MM.1S (cell line): ENCODE data around the gene TNFRSF13B.

ENCODE experiments used
- DNase-seq: peaks from one replicate; pipeline ENCODE4 v3.0.0-alpha.2; 2015
- H2AFZ ChIP-seq: fragments of 300-600 bp; sonication (generic); 2 replicates; pipeline ENCODE4 v1.6.0; 2016; ENCODE audit warnings: antibody characterized with exemption, low read length
- H3F3A ChIP-seq: fragments of 300-600 bp; sonication (generic); 2 replicates; pipeline ENCODE4 v1.6.1; 2016; ENCODE audit warnings: mild to moderate bottlenecking, antibody characterized with exemption, low read length, moderate library complexity, mixed read lengths; ENCODE audit not compliant: insufficient read depth
- H3K27ac ChIP-seq: fragments of 300-600 bp; sonication (generic); 2 replicates; pipeline ENCODE4 v1.5.1; 2016; ENCODE audit warnings: mild to moderate bottlenecking, low read length
- H3K27me3 ChIP-seq: fragments of 300-600 bp; sonication (generic); replicated peaks from 2 replicates; pipeline ENCODE4 v1.6.0; 2016; ENCODE audit warnings: low read length; ENCODE audit not compliant: insufficient read depth
- H3K36me3 ChIP-seq: fragments of 300-600 bp; sonication (generic); replicated peaks from 2 replicates; pipeline ENCODE4 v1.6.1; 2016; ENCODE audit warnings: mild to moderate bottlenecking, low read length, mixed read lengths; ENCODE audit not compliant: insufficient read depth
- H3K4me1 ChIP-seq: fragments of 300-600 bp; sonication (generic); 2 replicates; pipeline ENCODE4 v1.6.1; 2016; ENCODE audit warnings: low read length, mixed read lengths
- H3K4me2 ChIP-seq: fragments of 300-600 bp; sonication (generic); 2 replicates; pipeline ENCODE4 v1.6.0; 2016; ENCODE audit warnings: low read depth, low read length
- H3K4me3 ChIP-seq: fragments of 300-600 bp; sonication (generic); 2 replicates; pipeline ENCODE4 v1.5.1; 2016; ENCODE audit warnings: low read length, mixed read lengths
- H3K79me2 ChIP-seq: fragments of 300-600 bp; sonication (generic); 2 replicates; pipeline ENCODE4 v1.6.1; 2016; ENCODE audit warnings: mixed run types, low read length, mixed read lengths
- H3K9ac ChIP-seq: fragments of 300-600 bp; sonication (generic); 2 replicates; pipeline ENCODE4 v1.6.1; 2016; ENCODE audit warnings: low read length, mixed read lengths
- H3K9me2 ChIP-seq: fragments of 300-600 bp; sonication (generic); replicated peaks from 2 replicates; pipeline ENCODE4 v1.6.1; 2016; ENCODE audit warnings: mild to moderate bottlenecking, low read length, mixed read lengths; ENCODE audit not compliant: insufficient read depth
- H3K9me3 ChIP-seq: fragments of 300-600 bp; sonication (generic); replicated peaks from 2 replicates; pipeline ENCODE4 v1.6.1; 2016; ENCODE audit warnings: mild to moderate bottlenecking, low read length, mixed read lengths; ENCODE audit not compliant: insufficient read depth
- H4K20me1 ChIP-seq: fragments of 300-600 bp; sonication (generic); 2 replicates; pipeline ENCODE4 v1.6.1; 2016; ENCODE audit warnings: mild to moderate bottlenecking, low read length, moderate library complexity, mixed read lengths; ENCODE audit not compliant: insufficient read depth
- EZH2 ChIP-seq: fragments of 300-600 bp; sonication (generic); optimal IDR thresholded peaks from 2 replicates; pipeline ENCODE3; 2017; ENCODE audit warnings: low read depth, mild to moderate bottlenecking, antibody characterized with exemption, low read length, mixed read lengths
- EZH2phosphoT487 ChIP-seq: fragments of 300-600 bp; sonication (generic); IDR thresholded peaks from 2 replicates; pipeline ENCODE4 v1.6.1; 2018; ENCODE audit warnings: antibody characterized with exemption, low read length
- TF ChIP-seq, protein P1 (sequence below): fragments of 300-600 bp; sonication (generic); IDR thresholded peaks from 2 replicates; pipeline ENCODE4 v1.5.1; 2016; ENCODE audit warnings: antibody characterized with exemption, low read length, mixed read lengths

Gene TNFRSF13B

GRCh38 chr17:16933317-16934132 is 38.4 kb downstream of the TNFRSF13B start:
- H4K20me1 ChIP-seq: no peaks in the 10 kb centered on the region
- H3K27ac ChIP-seq: no peak overlapping the region; the same call in 1 of the 2 replicates
- H3K4me1 ChIP-seq: no peaks in the 10 kb centered on the region
- no peak overlapping the region for H2AFZ ChIP-seq
- H3K9me3 ChIP-seq: no peaks in the 10 kb centered on the region
- H3F3A ChIP-seq: peaks cover 4% of the 10 kb centered on the region; the same call in 1 of the 2 replicates
- no peaks in the 10 kb centered on the region for H3K27me3 ChIP-seq
- TF ChIP-seq, protein P1, sequence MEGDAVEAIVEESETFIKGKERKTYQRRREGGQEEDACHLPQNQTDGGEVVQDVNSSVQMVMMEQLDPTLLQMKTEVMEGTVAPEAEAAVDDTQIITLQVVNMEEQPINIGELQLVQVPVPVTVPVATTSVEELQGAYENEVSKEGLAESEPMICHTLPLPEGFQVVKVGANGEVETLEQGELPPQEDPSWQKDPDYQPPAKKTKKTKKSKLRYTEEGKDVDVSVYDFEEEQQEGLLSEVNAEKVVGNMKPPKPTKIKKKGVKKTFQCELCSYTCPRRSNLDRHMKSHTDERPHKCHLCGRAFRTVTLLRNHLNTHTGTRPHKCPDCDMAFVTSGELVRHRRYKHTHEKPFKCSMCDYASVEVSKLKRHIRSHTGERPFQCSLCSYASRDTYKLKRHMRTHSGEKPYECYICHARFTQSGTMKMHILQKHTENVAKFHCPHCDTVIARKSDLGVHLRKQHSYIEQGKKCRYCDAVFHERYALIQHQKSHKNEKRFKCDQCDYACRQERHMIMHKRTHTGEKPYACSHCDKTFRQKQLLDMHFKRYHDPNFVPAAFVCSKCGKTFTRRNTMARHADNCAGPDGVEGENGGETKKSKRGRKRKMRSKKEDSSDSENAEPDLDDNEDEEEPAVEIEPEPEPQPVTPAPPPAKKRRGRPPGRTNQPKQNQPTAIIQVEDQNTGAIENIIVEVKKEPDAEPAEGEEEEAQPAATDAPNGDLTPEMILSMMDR: no peak
- no peak for TF ChIP-seq EZH2phosphoT487
- TF ChIP-seq EZH2: no peak
- no peak overlapping the region for H3K4me3 ChIP-seq
- H3K9ac ChIP-seq: no peak overlapping the region
- H3K9me2 ChIP-seq: no peaks in the 10 kb centered on the region
- H3K4me2 ChIP-seq: no peak overlapping the region
- DNase-seq: no peak
- H3K79me2 ChIP-seq: peaks cover 25% of the 10 kb centered on the region
- H3K36me3 ChIP-seq: no peaks in the 10 kb centered on the region; the same call in 1 of the 2 replicates

DNA sequence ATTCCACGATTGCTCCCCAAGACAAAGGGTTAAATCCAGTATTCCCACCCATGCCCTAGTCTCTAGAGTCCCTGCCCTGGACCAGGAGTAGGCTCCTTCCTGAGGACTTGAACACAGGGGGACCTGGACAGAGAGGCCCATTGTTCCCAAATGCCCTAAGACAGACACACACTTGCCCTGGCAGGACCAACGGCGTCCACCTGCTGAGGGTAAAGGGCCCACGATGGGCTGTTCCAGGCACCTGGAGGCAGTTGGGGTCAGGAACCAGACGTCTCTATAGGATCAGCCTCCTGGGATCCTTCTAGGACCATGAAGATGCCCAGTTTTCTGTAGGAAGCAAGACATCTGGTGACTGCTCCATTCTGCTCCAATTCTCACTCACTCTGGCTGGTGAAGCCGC is 39.3 kb downstream of the TNFRSF13B start:
- H3K9me3 ChIP-seq: no peaks in the 10 kb centered on the region
- H3K9me2 ChIP-seq: no peaks in the 10 kb centered on the region
- H3K27ac ChIP-seq: no peak overlapping the region
- TF ChIP-seq EZH2 (no peak), EZH2phosphoT487 (no peak)
- TF ChIP-seq, protein P1: no peak
- H3K36me3 ChIP-seq: no peaks in the 10 kb centered on the region; the same call in 1 of the 2 replicates
- H3K4me2 ChIP-seq: no peak overlapping the region
- peaks cover 16% of the 10 kb centered on the region; the same call in 1 of the 2 replicates for H3K79me2 ChIP-seq
- no peaks in the 10 kb centered on the region for H3K4me1 ChIP-seq
- DNase-seq: no peak
- H3K9ac ChIP-seq: no peak overlapping the region
- no peak overlapping the region for H3K4me3 ChIP-seq
- no peak overlapping the region for H2AFZ ChIP-seq
- no peaks in the 10 kb centered on the region for H4K20me1 ChIP-seq
- peaks cover 9% of the 10 kb centered on the region; the same call in 1 of the 2 replicates for H3F3A ChIP-seq
- no peaks in the 10 kb centered on the region for H3K27me3 ChIP-seq

- Histone ChIP-seq H3K27me3 (no peaks in the 10 kb centered on the region), H3K4me1 (no peaks in the 10 kb centered on the region), H3K9me2 (no peaks in the 10 kb centered on the region), H4K20me1 (no peaks in the 10 kb centered on the region), H3K36me3 (no peaks in the 10 kb centered on the region; the same call in 1 of the 2 replicates), H3K9me3 (no peaks in the 10 kb centered on the region), H3F3A (peaks cover 9% of the 10 kb centered on the region; the same call in 1 of the 2 replicates), H3K79me2 (peaks cover 12% of the 10 kb centered on the region; the same call in 1 of the 2 replicates), H3K27ac (no peak overlapping the region), H2AFZ (no peak overlapping the region), H3K4me3 (no peak overlapping the region), H3K9ac (no peak overlapping the region), H3K4me2 (no peak overlapping the region)
- DNase-seq: no peak
- TF ChIP-seq, protein P1: no peak
- TF ChIP-seq EZH2: no peak
- TF ChIP-seq EZH2phosphoT487: no peak
Measured at GRCh38 chr17:16932156-16932555, 39.8 kb downstream of the TNFRSF13B start.
